Mesendoderm (in vitro differentiated cells): ENCODE results near the gene FAM13A.
"Not testable (repeated sequence)": the region's sequence is repeated elsewhere in the genome, so short reads cannot be mapped to it uniquely, and the experiment has no call there.

Experiments
- DNase-seq: peaks from one replicate; pipeline ENCODE4 v3.0.0; 2013
- H2AK5ac ChIP-seq: 2 replicates; pipeline ENCODE4 v1.6.1; 2013; ENCODE audit warnings: low read length, inconsistent platforms
- H2BK120ac ChIP-seq: 2 replicates; pipeline ENCODE4 v1.6.1; 2013; ENCODE audit warnings: low read depth, mild to moderate bottlenecking, low read length, moderate library complexity, mixed read lengths
- H2BK15ac ChIP-seq: replicated peaks from 2 replicates; pipeline ENCODE4 v1.6.1; 2013; ENCODE audit warnings: low read depth, mild to moderate bottlenecking, moderate library complexity
- H2BK5ac ChIP-seq: 2 replicates; pipeline ENCODE4 v1.6.1; 2013; ENCODE audit warnings: low read length, inconsistent platforms
- H3K18ac ChIP-seq: 2 replicates; pipeline ENCODE4 v1.6.1; 2013; ENCODE audit warnings: mild to moderate bottlenecking, low read length, mixed read lengths
- H3K23ac ChIP-seq: one replicate; pipeline ENCODE4 v1.6.1; 2013; ENCODE audit warnings: low read length
- H3K27ac ChIP-seq: 2 replicates; pipeline ENCODE4 v1.5.1; 2013; ENCODE audit warnings: low read depth, mild to moderate bottlenecking, inconsistent platforms, low read length, moderate library complexity
- H3K27me3 ChIP-seq: 2 replicates; pipeline ENCODE4 v1.6.1; 2013; ENCODE audit warnings: low read length, control low read depth, mild to moderate bottlenecking, inconsistent platforms; ENCODE audit not compliant: insufficient read depth, poor library complexity
- H3K36me3 ChIP-seq: 2 replicates; pipeline ENCODE4 v1.6.1; 2013; ENCODE audit warnings: low read length, inconsistent platforms; ENCODE audit not compliant: control insufficient read depth, insufficient read depth
- H3K4ac ChIP-seq: one replicate; pipeline ENCODE4 v1.6.1; 2013; ENCODE audit warnings: low read depth, mild to moderate bottlenecking, low read length, moderate library complexity
- H3K4me1 ChIP-seq: 2 replicates; pipeline ENCODE4 v1.6.1; 2013; ENCODE audit warnings: low read depth, low read length, inconsistent platforms; ENCODE audit not compliant: control insufficient read depth
- H3K4me2 ChIP-seq: 2 replicates; pipeline ENCODE4 v1.6.1; 2013; ENCODE audit warnings: low read length
- H3K4me3 ChIP-seq: 2 replicates; pipeline ENCODE4 v1.5.1; 2013; ENCODE audit warnings: mild to moderate bottlenecking, low read length
- H3K56ac ChIP-seq: one replicate; pipeline ENCODE4 v1.6.1; 2013; ENCODE audit warnings: low read length
- H3K79me1 ChIP-seq: 2 replicates; pipeline ENCODE4 v1.6.1; 2013; ENCODE audit warnings: low read length, inconsistent platforms
- H3K79me2 ChIP-seq: 2 replicates; pipeline ENCODE4 v1.6.1; 2013; ENCODE audit warnings: mild to moderate bottlenecking, low read length; ENCODE audit not compliant: control insufficient read depth, insufficient read depth
- H3K9ac ChIP-seq: 2 replicates; pipeline ENCODE4 v1.6.1; 2013; ENCODE audit warnings: low read length, inconsistent platforms
- H4K5ac ChIP-seq: one replicate; pipeline ENCODE4 v1.6.1; 2013; ENCODE audit warnings: low read length
- H4K8ac ChIP-seq: one replicate; pipeline ENCODE4 v1.6.1; 2013; ENCODE audit warnings: low read depth, mild to moderate bottlenecking, control low read depth, low read length, moderate library complexity
- WGBS: extraction: QIAGEN DNeasy Blood & Tissue Kit; methylation state at CpG from one replicate; pipeline ENCODE4 v1.1.7; 2013; ENCODE audit warnings: low lambda C conversion rate, missing lambda C conversion rate; ENCODE audit not compliant: insufficient coverage; ENCODE audit errors: extremely low coverage; 5-methylcytosine and 5-hydroxymethylcytosine counted together

FAM13A gene

DNA sequence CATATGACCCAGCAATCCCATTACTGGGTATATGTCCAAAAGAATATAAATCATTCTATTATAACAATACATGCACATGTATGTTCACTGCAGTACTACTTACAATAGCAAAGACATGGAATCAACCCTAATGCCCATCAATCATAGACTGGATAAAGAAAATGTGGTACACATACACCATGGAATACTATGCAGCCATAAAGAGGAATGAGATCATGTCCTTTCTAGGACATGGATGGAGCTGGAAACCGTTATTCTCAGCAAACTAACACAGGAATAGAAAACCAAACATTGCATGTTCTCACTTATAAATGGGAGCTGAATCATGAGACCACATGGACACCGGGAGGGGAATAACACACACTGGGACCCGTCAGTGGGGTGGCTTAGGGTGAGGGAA is 152.7 kb downstream of the FAM13A start:
- H2BK5ac ChIP-seq, H3K4me3 ChIP-seq, H3K4ac ChIP-seq, H2AK5ac ChIP-seq, H3K56ac ChIP-seq, H3K9ac ChIP-seq, H3K27me3 ChIP-seq, H4K5ac ChIP-seq, H2BK15ac ChIP-seq, H3K79me1 ChIP-seq, H3K4me1 ChIP-seq, H2BK120ac ChIP-seq, H3K79me2 ChIP-seq, H3K4me2 ChIP-seq, H3K23ac ChIP-seq, H3K27ac ChIP-seq, H4K8ac ChIP-seq, H3K18ac ChIP-seq, H3K36me3 ChIP-seq, DNase-seq: not testable (repeated sequence)
- WGBS, result no CpG with 5 or more reads among the region's 3 CpGs

- no peak overlapping the region for H2BK5ac ChIP-seq
- no peak overlapping the region for H3K56ac ChIP-seq
- no peaks in the 10 kb centered on the region for H3K4me1 ChIP-seq
- H2BK15ac ChIP-seq, result no peak overlapping the region
- H4K5ac ChIP-seq, result no peak overlapping the region
- H4K8ac ChIP-seq, result no peak overlapping the region
- H3K18ac ChIP-seq, result no peak overlapping the region
- no peaks in the 10 kb centered on the region for H3K36me3 ChIP-seq
- H3K4me3 ChIP-seq, result no peak overlapping the region
- no peak overlapping the region for H3K4ac ChIP-seq
- no peaks in the 10 kb centered on the region for H3K79me2 ChIP-seq
- H3K4me2 ChIP-seq, result no peak overlapping the region
- no CpG with 5 or more reads among the region's 2 CpGs for WGBS
- H3K27me3 ChIP-seq, result no peaks in the 10 kb centered on the region
- no peak overlapping the region for H3K27ac ChIP-seq
- H3K9ac ChIP-seq, result no peak overlapping the region
- no peak overlapping the region for H2BK120ac ChIP-seq
- no peak for DNase-seq
- H3K79me1 ChIP-seq, result no peaks in the 10 kb centered on the region
- no peak overlapping the region for H2AK5ac ChIP-seq
- H3K23ac ChIP-seq, result no peak overlapping the region
These were observed 156.6 kb downstream of the FAM13A start for GRCh38 chr4:88900432-88900831.

DNA sequence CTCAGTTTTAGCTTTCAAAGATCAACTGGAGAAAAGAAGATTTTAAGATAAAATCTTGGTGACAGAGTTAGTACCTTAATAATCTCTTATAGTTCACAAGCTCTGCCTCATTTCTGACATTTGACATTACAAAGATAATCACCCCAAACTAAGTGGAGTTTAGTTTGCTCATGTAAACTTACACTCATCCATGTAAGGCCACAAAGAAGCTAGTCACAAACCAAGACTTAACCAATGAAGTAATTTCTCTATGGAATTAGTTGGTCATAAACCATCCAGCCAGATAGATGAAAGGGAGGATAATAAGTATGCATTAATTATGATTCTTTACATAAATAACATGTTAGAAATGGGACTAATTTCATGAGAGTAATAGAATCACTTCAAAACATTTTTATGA is 159.2 kb downstream of the FAM13A start:
- H4K5ac ChIP-seq, result no peak overlapping the region
- H3K27me3 ChIP-seq, result no peaks in the 10 kb centered on the region
- no peak overlapping the region for H3K18ac ChIP-seq
- H3K79me2 ChIP-seq, result no peaks in the 10 kb centered on the region
- no peaks in the 10 kb centered on the region for H3K36me3 ChIP-seq
- no peak overlapping the region for H3K23ac ChIP-seq
- no peaks in the 10 kb centered on the region for H3K4me1 ChIP-seq
- no peak for DNase-seq
- no peak overlapping the region for H2BK15ac ChIP-seq
- H3K4ac ChIP-seq, result no peak overlapping the region
- no peak overlapping the region for H3K4me3 ChIP-seq
- no peak overlapping the region for H2BK120ac ChIP-seq
- no peak overlapping the region for H3K4me2 ChIP-seq
- no peak overlapping the region for H3K56ac ChIP-seq
- no peak overlapping the region for H4K8ac ChIP-seq
- H3K9ac ChIP-seq, result no peak overlapping the region
- no peaks in the 10 kb centered on the region for H3K79me1 ChIP-seq
- H2BK5ac ChIP-seq, result no peak overlapping the region
- H3K27ac ChIP-seq, result no peak overlapping the region
- H2AK5ac ChIP-seq, result no peak overlapping the region

DNA sequence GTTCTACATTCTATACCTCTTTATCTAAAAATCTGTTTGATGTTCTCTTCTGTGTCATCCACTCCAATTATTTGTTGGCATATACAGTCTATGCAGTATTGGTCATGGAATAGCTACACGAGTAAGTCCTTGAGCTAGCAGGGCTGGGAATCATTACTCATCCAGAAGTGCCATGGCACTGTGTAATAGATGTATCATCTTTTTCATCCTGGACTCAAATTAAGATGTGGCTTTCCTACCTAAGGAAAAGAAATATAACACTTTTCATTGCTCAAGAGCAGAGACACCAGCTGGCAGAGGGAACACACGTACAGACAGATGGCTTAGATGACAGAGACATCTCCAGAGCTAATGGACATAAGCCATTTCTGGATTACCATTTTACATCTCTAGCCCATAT is 159.8 kb downstream of the FAM13A start:
- Histone ChIP-seq H2AK5ac (no peak overlapping the region), H2BK15ac (no peak overlapping the region), H4K5ac (no peak overlapping the region), H2BK120ac (no peak overlapping the region), H3K4me2 (no peak overlapping the region), H2BK5ac (no peak overlapping the region), H3K36me3 (no peaks in the 10 kb centered on the region), H3K9ac (no peak overlapping the region), H3K4ac (no peak overlapping the region), H3K4me1 (no peaks in the 10 kb centered on the region), H3K4me3 (no peak overlapping the region), H3K79me1 (no peaks in the 10 kb centered on the region), H3K56ac (no peak overlapping the region), H3K27ac (no peak overlapping the region), H3K27me3 (no peaks in the 10 kb centered on the region), H4K8ac (no peak overlapping the region), H3K79me2 (no peaks in the 10 kb centered on the region), H3K23ac (no peak overlapping the region), H3K18ac (no peak overlapping the region)
- no CpG with 5 or more reads among the region's 2 CpGs for WGBS
- no peak for DNase-seq

- Histone ChIP-seq H3K4me1 (no peaks in the 10 kb centered on the region), H3K79me2 (no peaks in the 10 kb centered on the region), H3K4me2 (no peak overlapping the region), H4K5ac (no peak overlapping the region), H3K9ac (no peak overlapping the region), H3K23ac (no peak overlapping the region), H2BK5ac (no peak overlapping the region), H3K4me3 (no peak overlapping the region), H3K27ac (no peak overlapping the region), H3K79me1 (no peaks in the 10 kb centered on the region), H3K56ac (no peak overlapping the region), H3K18ac (no peak overlapping the region), H3K27me3 (no peaks in the 10 kb centered on the region), H3K36me3 (no peaks in the 10 kb centered on the region), H2BK120ac (no peak overlapping the region), H3K4ac (no peak overlapping the region), H4K8ac (no peak overlapping the region), H2BK15ac (no peak overlapping the region), H2AK5ac (no peak overlapping the region)
- WGBS, result no CpG with 5 or more reads among the region's 1 CpG
- no peak for DNase-seq
These were observed 163.0 kb downstream of the FAM13A start for GRCh38 chr4:88893961-88894360.

GRCh38 chr4:88892646-88893045 is 164.3 kb downstream of the FAM13A start:
- Histone ChIP-seq H2BK5ac (no peak overlapping the region), H3K4me1 (no peaks in the 10 kb centered on the region), H3K56ac (no peak overlapping the region), H3K4me3 (no peak overlapping the region), H2BK15ac (no peak overlapping the region), H3K4me2 (no peak overlapping the region), H2BK120ac (no peak overlapping the region), H3K27ac (no peak overlapping the region), H3K27me3 (no peaks in the 10 kb centered on the region), H3K9ac (no peak overlapping the region), H3K23ac (no peak overlapping the region), H3K79me2 (no peaks in the 10 kb centered on the region), H2AK5ac (no peak overlapping the region), H3K18ac (no peak overlapping the region), H3K36me3 (no peaks in the 10 kb centered on the region), H4K5ac (no peak overlapping the region), H3K4ac (no peak overlapping the region), H4K8ac (no peak overlapping the region), H3K79me1 (no peaks in the 10 kb centered on the region)
- DNase-seq, result no peak
- no CpG with 5 or more reads among the region's 1 CpG for WGBS
